ENCODE measurements around the gene HS3ST2.
A peak's percentile ranks its signal among the peaks of the same experiment; 100 is the strongest.
"Not testable (repeated sequence)": the region's sequence is repeated elsewhere in the genome, so short reads cannot be mapped to it uniquely, and the experiment has no call there.

HS3ST2 gene

DNA sequence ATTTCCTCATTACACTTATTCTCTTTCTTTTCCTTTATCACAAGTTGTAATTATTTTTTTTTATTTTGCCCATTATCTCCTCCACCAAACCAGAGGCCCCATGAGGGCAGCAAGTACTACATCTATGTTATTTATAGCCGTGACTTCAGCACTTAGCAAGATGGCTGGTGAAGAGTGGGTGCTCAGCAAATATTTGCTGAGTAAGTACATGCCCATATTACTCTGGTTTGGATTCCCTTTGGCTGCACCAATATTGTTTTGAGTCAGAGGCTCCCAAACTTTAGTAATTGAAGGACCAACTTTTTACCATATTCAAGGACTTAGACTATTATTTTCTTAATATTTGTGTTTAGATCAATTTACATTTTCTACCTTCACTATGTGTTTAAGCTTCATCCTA lies 83.2 kb downstream of the HS3ST2 start:
- TF ChIP-seq, protein P1, sequence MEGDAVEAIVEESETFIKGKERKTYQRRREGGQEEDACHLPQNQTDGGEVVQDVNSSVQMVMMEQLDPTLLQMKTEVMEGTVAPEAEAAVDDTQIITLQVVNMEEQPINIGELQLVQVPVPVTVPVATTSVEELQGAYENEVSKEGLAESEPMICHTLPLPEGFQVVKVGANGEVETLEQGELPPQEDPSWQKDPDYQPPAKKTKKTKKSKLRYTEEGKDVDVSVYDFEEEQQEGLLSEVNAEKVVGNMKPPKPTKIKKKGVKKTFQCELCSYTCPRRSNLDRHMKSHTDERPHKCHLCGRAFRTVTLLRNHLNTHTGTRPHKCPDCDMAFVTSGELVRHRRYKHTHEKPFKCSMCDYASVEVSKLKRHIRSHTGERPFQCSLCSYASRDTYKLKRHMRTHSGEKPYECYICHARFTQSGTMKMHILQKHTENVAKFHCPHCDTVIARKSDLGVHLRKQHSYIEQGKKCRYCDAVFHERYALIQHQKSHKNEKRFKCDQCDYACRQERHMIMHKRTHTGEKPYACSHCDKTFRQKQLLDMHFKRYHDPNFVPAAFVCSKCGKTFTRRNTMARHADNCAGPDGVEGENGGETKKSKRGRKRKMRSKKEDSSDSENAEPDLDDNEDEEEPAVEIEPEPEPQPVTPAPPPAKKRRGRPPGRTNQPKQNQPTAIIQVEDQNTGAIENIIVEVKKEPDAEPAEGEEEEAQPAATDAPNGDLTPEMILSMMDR (IDR thresholded peaks at IDR 0.05; ENCODE audit: extremely low read depth, insufficient read depth, missing control alignments) = no peak
- no peak for DNase-seq (ENCODE audit: low spot score)
- in situ Hi-C loops (cut with MboI; ENCODE audit: low pct_unique_long_range_greater_than_20kb, low sequenced_read_pairs, unreplicated experiment) = no loop called here

- in situ Hi-C loops (cut with MboI; ENCODE audit: low pct_unique_long_range_greater_than_20kb, low sequenced_read_pairs, unreplicated experiment) = no loop called here
- DNase-seq (ENCODE audit: low spot score) = no peak
- TF ChIP-seq, protein P1 (IDR thresholded peaks at IDR 0.05; ENCODE audit: extremely low read depth, insufficient read depth, missing control alignments) = no peak
Measured at GRCh38 chr16:22898131-22898530, 84.2 kb downstream of the HS3ST2 start.

DNA sequence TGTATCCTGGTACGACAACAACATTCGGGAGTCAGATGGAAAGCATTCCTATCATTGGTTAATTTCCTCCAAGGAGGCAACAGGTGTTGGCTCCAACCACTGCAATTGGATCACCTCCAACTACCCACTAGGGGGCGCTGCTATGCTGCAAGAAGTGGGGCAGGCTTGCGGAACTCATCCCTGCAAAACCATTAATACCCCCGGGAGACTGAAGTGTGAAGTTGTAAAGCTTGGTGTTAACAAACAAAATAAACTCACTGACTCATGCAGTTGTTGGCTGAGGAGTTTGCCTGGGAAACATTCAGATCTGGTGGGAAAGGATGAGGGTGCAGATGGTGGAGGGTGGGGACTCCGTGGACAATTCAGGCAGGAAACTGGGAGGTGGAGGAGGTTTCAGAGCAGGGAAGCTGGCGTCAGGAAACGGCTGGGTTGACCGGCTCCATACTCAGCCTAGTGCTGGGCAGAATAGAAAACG lies 84.9 kb downstream of the HS3ST2 start:
- TF ChIP-seq, protein P1 (IDR thresholded peaks at IDR 0.05; ENCODE audit: extremely low read depth, insufficient read depth, missing control alignments) = peak; percentile 73
- DNase-seq (ENCODE audit: low spot score) = peak; percentile 24
- in situ Hi-C loops (cut with MboI; ENCODE audit: low pct_unique_long_range_greater_than_20kb, low sequenced_read_pairs, unreplicated experiment) = no loop called here

DNA sequence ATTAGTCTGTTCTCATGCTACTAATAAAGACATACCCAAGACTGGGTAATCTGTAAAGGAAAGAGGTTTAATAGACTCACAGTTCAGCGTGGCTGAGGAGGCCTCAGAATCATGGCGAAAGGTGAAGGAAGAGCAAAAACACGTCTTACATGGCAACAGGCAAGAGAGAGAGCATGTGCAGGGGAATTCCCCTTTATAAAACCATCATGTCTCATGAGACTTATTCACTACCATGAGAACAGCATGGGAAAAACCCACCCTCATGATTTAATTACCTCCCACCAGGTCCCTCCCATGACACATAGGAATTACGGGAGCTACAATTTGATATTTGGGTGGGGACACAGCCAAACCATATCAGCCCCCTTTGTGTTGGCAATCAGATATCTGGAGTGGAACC lies 85.6 kb downstream of the HS3ST2 start:
- DNase-seq (ENCODE audit: low spot score); in situ Hi-C loops (cut with MboI; ENCODE audit: low pct_unique_long_range_greater_than_20kb, low sequenced_read_pairs, unreplicated experiment): not testable (repeated sequence)

GRCh38 chr16:22900863-22901262 lies 86.9 kb downstream of the HS3ST2 start:
- DNase-seq (ENCODE audit: low spot score) = no peak
- TF ChIP-seq, protein P1 (IDR thresholded peaks at IDR 0.05; ENCODE audit: extremely low read depth, insufficient read depth, missing control alignments) = no peak
- in situ Hi-C loops (cut with MboI; ENCODE audit: low pct_unique_long_range_greater_than_20kb, low sequenced_read_pairs, unreplicated experiment) = no loop called here

GRCh38 chr16:22901563-22901962 lies 87.6 kb downstream of the HS3ST2 start:
- TF ChIP-seq, protein P1 (IDR thresholded peaks at IDR 0.05; ENCODE audit: extremely low read depth, insufficient read depth, missing control alignments) = no peak
- DNase-seq (ENCODE audit: low spot score) = no peak
- in situ Hi-C loops (cut with MboI; ENCODE audit: low pct_unique_long_range_greater_than_20kb, low sequenced_read_pairs, unreplicated experiment) = no loop called here

DNA sequence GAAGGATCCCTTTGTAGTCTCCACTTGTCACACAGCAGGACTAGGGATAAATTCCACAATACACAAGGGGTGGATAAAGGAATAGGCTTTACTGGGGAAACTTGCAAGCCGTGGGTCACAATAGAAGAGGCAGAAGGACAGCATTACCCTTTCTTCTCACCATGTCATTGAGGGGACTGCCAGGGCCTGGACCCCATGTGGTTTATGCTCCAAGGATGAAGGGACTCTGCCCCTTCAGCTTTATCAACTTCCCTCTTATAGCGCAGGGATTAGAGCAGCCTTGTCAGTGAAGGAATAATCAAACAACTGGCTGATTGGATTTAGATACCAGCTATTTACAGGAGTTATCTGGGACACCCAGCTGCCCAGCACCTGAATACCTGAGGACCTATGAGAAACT lies 89.8 kb downstream of the HS3ST2 start:
- TF ChIP-seq, protein P1 (IDR thresholded peaks at IDR 0.05; ENCODE audit: extremely low read depth, insufficient read depth, missing control alignments) = no peak
- DNase-seq (ENCODE audit: low spot score) = no peak
- in situ Hi-C loops (cut with MboI; ENCODE audit: low pct_unique_long_range_greater_than_20kb, low sequenced_read_pairs, unreplicated experiment) = no loop called here
